ENCODE data around the gene PAGE1. TPM values are rescaled to one million over a fixed set of nuclear protein-coding genes. Genes with fewer than 3 reads are reported as not detected.

The PAGE1 gene
- total and polyA plus RNA-seq, 4 donors = not detected

DNA sequence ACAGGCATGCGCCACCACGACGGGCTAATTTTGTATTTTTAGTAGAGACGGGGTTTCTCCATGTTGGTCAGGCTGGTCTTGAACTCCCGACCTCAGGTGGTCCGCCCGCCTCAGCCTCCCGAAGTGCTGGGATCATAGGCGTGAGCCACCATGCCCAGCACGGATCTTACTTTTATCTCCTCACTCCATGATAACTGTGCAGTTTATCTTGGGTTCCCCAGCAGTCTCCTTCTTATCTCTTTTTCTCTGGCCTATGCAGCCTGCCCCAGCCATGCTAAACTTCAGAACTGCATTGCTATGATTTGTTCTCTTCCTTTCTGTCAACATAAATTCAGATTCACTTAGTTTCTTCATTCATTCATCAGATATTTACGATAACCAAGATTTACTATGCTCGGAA is 22.4 kb downstream of the PAGE1 start:
- DNase-seq (ENCODE audit: low spot score) = no peak
- TF ChIP-seq YY1 (IDR thresholded peaks at IDR 0.05) = no peak
- TF ChIP-seq SP1 (IDR thresholded peaks at IDR 0.05) = no peak
- TF ChIP-seq JUND (IDR thresholded peaks at IDR 0.05) = no peak
- TF ChIP-seq, protein P1, sequence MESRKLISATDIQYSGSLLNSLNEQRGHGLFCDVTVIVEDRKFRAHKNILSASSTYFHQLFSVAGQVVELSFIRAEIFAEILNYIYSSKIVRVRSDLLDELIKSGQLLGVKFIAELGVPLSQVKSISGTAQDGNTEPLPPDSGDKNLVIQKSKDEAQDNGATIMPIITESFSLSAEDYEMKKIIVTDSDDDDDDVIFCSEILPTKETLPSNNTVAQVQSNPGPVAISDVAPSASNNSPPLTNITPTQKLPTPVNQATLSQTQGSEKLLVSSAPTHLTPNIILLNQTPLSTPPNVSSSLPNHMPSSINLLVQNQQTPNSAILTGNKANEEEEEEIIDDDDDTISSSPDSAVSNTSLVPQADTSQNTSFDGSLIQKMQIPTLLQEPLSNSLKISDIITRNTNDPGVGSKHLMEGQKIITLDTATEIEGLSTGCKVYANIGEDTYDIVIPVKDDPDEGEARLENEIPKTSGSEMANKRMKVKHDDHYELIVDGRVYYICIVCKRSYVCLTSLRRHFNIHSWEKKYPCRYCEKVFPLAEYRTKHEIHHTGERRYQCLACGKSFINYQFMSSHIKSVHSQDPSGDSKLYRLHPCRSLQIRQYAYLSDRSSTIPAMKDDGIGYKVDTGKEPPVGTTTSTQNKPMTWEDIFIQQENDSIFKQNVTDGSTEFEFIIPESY (IDR thresholded peaks at IDR 0.05) = no peak
- no peak for TF ChIP-seq RAD21 (IDR thresholded peaks at IDR 0.05)
- TF ChIP-seq, protein P2, sequence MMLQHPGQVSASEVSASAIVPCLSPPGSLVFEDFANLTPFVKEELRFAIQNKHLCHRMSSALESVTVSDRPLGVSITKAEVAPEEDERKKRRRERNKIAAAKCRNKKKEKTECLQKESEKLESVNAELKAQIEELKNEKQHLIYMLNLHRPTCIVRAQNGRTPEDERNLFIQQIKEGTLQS (IDR thresholded peaks at IDR 0.05) = no peak
- TF ChIP-seq HNF4A (conservative IDR thresholded peaks at IDR 0.05) = no peak
- TF ChIP-seq FOXA2 (IDR thresholded peaks at IDR 0.05) = no peak
- TF ChIP-seq RXRA (IDR thresholded peaks at IDR 0.05) = no peak
- TF ChIP-seq, protein P3, sequence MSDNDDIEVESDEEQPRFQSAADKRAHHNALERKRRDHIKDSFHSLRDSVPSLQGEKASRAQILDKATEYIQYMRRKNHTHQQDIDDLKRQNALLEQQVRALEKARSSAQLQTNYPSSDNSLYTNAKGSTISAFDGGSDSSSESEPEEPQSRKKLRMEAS (IDR thresholded peaks at IDR 0.05) = no peak
- TF ChIP-seq, protein P4, sequence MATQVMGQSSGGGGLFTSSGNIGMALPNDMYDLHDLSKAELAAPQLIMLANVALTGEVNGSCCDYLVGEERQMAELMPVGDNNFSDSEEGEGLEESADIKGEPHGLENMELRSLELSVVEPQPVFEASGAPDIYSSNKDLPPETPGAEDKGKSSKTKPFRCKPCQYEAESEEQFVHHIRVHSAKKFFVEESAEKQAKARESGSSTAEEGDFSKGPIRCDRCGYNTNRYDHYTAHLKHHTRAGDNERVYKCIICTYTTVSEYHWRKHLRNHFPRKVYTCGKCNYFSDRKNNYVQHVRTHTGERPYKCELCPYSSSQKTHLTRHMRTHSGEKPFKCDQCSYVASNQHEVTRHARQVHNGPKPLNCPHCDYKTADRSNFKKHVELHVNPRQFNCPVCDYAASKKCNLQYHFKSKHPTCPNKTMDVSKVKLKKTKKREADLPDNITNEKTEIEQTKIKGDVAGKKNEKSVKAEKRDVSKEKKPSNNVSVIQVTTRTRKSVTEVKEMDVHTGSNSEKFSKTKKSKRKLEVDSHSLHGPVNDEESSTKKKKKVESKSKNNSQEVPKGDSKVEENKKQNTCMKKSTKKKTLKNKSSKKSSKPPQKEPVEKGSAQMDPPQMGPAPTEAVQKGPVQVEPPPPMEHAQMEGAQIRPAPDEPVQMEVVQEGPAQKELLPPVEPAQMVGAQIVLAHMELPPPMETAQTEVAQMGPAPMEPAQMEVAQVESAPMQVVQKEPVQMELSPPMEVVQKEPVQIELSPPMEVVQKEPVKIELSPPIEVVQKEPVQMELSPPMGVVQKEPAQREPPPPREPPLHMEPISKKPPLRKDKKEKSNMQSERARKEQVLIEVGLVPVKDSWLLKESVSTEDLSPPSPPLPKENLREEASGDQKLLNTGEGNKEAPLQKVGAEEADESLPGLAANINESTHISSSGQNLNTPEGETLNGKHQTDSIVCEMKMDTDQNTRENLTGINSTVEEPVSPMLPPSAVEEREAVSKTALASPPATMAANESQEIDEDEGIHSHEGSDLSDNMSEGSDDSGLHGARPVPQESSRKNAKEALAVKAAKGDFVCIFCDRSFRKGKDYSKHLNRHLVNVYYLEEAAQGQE (IDR thresholded peaks at IDR 0.05) = no peak
- TF ChIP-seq EGR1 (IDR thresholded peaks at IDR 0.05; ENCODE audit: low read depth in 2 of 2) = no peak
- no peak for TF ChIP-seq FOXA1 (IDR thresholded peaks at IDR 0.05)
- no peak for TF ChIP-seq HNF4G (IDR thresholded peaks at IDR 0.05)
- TF ChIP-seq GABPA (IDR thresholded peaks at IDR 0.05 in 1 of 2, conservative IDR thresholded peaks at IDR 0.05 in 1 of 2) = no peak
- TF ChIP-seq, protein P5, sequence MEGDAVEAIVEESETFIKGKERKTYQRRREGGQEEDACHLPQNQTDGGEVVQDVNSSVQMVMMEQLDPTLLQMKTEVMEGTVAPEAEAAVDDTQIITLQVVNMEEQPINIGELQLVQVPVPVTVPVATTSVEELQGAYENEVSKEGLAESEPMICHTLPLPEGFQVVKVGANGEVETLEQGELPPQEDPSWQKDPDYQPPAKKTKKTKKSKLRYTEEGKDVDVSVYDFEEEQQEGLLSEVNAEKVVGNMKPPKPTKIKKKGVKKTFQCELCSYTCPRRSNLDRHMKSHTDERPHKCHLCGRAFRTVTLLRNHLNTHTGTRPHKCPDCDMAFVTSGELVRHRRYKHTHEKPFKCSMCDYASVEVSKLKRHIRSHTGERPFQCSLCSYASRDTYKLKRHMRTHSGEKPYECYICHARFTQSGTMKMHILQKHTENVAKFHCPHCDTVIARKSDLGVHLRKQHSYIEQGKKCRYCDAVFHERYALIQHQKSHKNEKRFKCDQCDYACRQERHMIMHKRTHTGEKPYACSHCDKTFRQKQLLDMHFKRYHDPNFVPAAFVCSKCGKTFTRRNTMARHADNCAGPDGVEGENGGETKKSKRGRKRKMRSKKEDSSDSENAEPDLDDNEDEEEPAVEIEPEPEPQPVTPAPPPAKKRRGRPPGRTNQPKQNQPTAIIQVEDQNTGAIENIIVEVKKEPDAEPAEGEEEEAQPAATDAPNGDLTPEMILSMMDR (IDR thresholded peaks at IDR 0.05; ENCODE audit: low read depth, low read length, missing input control) = no peak
- TF ChIP-seq NR2F2 (IDR thresholded peaks at IDR 0.05) = no peak
- Histone ChIP-seq H3K27me3 (ENCODE audit: control insufficient read depth in 4 of 4, insufficient read depth in 4 of 4, low read length in 3 of 4) (peaks cover 0 to 3% (median 0%) of the 10 kb centered on the region in 4 donors), H3K36me3 (ENCODE audit: control insufficient read depth in 4 of 4, insufficient read depth in 3 of 4, low read depth in 1 of 4, low read length in 3 of 4) (no peaks in the 10 kb centered on the region), H3K4me3 (ENCODE audit: low read depth in 1 of 3, low read length in 3 of 3) (no peak overlapping the region), H3K27ac (ENCODE audit: low read depth in 1 of 2, low read length in 2 of 2) (no peak overlapping the region), H3K4me1 (ENCODE audit: control insufficient read depth in 4 of 4, insufficient read depth in 4 of 4, low read length in 3 of 4) (no peaks in the 10 kb centered on the region), H3K9me3 (ENCODE audit: control insufficient read depth in 4 of 4, low read length in 3 of 4) (peaks cover 0 to 3% (median 0%) of the 10 kb centered on the region in 4 donors), H3K9ac (ENCODE audit: low read depth in 1 of 2, low read length in 2 of 2) (no peak overlapping the region)
- 79% methylated on average over 12 of the region's 12 CpGs for WGBS

All from liver (tissue), 9 donors.